SK-N-SH (cell line): ENCODE data around the gene CFDP1. TPM values are rescaled to one million over a fixed set of nuclear protein-coding genes. Genes with fewer than 3 reads are reported as not detected.
A peak's percentile ranks its signal among the peaks of the same experiment; 100 is the strongest.

Experiments used
- CTCF ChIA-PET: fragments of 300-600, 350-600 bp; formaldehyde crosslinking; extraction: SDS; loops from one replicate; lab custom pipeline; 2021; lab: Yijun Ruan, JAX
- POLR2A ChIA-PET: fragments of 350-600 bp; sonication (Branson Sonifier 250); formaldehyde crosslinking; extraction: SDS; loops from one replicate; lab custom pipeline; 2020; ENCODE audit warnings: antibody characterized with exemption, inconsistent platforms; lab: Yijun Ruan, JAX
- DNase-seq: peaks from one replicate; pipeline ENCODE4 v3.0.0; 2012
- H2AFZ ChIP-seq: fragments of 200-600 bp; sonication (generic); 2 replicates; pipeline ENCODE4 v1.8.1; 2016; ENCODE audit warnings: antibody characterized with exemption, mild to moderate bottlenecking, low read depth
- H3F3A ChIP-seq: fragments of 200-600 bp; sonication (generic); replicated peaks from 2 replicates; pipeline ENCODE3; 2016; ENCODE audit warnings: antibody characterized with exemption, mild to moderate bottlenecking; ENCODE audit not compliant: insufficient read depth
- H3K27ac ChIP-seq, 2 experiments: fragments of 200-500 bp in 1 of 2; fragments of 200-600 bp in 1 of 2; sonication (Bioruptor generic) in 1 of 2; sonication (generic), shearing (Covaris generic) in 1 of 2; 2 replicates each; pipeline versions ENCODE4 v1.5.1 to v1.6.1; 2014 to 2016; ENCODE audit warnings: low read depth in 2 of 2, inconsistent platforms in 1 of 2, low read length in 1 of 2, mild to moderate bottlenecking in 1 of 2, mixed read lengths in 1 of 2
- H3K27me3 ChIP-seq: fragments of 200-600 bp; sonication (generic), shearing (Covaris generic); 2 replicates; pipeline ENCODE4 v1.6.1; 2016; ENCODE audit warnings: mixed run types; ENCODE audit not compliant: insufficient read depth
- H3K36me3 ChIP-seq, 2 experiments: fragments of 200-500 bp in 1 of 2; fragments of 200-600 bp in 1 of 2; sonication (Bioruptor generic) in 1 of 2; sonication (generic) in 1 of 2; replicated peaks in 1 of 2; 2 replicates each; pipeline versions ENCODE3 to v1.5.1; 2014 to 2016; ENCODE audit warnings: low read length in 1 of 2, mild to moderate bottlenecking in 1 of 2; ENCODE audit not compliant: insufficient read depth in 2 of 2, control insufficient read depth in 1 of 2
- H3K4me1 ChIP-seq, 2 experiments: fragments of 200-500 bp in 1 of 2; fragments of 200-600 bp in 1 of 2; sonication (Bioruptor generic) in 1 of 2; sonication (generic), shearing (Covaris generic) in 1 of 2; 2 replicates each; pipeline versions ENCODE4 v1.5.1 to v1.6.1; 2014 to 2016; ENCODE audit warnings: low read depth in 1 of 2, low read length in 1 of 2, mixed run types in 1 of 2; ENCODE audit not compliant: insufficient read depth in 2 of 2, control insufficient read depth in 1 of 2
- H3K4me2 ChIP-seq: fragments of 200-600 bp; sonication (generic), shearing (Covaris generic); 2 replicates; pipeline ENCODE4 v1.6.1; 2017; ENCODE audit warnings: mixed run types
- H3K4me3 ChIP-seq, 2 experiments: fragments of 200-500 bp in 1 of 2; fragments of 200-600 bp in 1 of 2; sonication (Bioruptor generic) in 1 of 2; sonication (generic), shearing (Covaris generic) in 1 of 2; 2 replicates each; pipeline versions ENCODE4 v1.5.1 to v1.8.1; 2014 to 2016; ENCODE audit warnings: low read depth in 2 of 2, inconsistent platforms in 1 of 2, low read length in 1 of 2, mild to moderate bottlenecking in 1 of 2, mixed read lengths in 1 of 2, moderate library complexity in 1 of 2
- H3K79me2 ChIP-seq: fragments of 200-600 bp; sonication (generic); 2 replicates; pipeline ENCODE4 v1.8.1; 2017; ENCODE audit warnings: mild to moderate bottlenecking; ENCODE audit not compliant: insufficient read depth
- H3K9ac ChIP-seq: fragments of 200-600 bp; sonication (generic); 2 replicates; pipeline ENCODE4 v1.6.1; 2017; ENCODE audit warnings: mixed run types
- H3K9me2 ChIP-seq: fragments of 200-600 bp; sonication (generic); 2 replicates; pipeline ENCODE4 v1.6.1; 2017; ENCODE audit warnings: mixed run types
- H3K9me3 ChIP-seq: fragments of 200-600 bp; sonication (generic); 2 replicates; pipeline ENCODE4 v1.6.1; 2017; ENCODE audit warnings: mixed run types, mild to moderate bottlenecking, moderate library complexity
- H4K20me1 ChIP-seq: fragments of 200-600 bp; sonication (generic); 2 replicates; pipeline ENCODE4 v1.6.1; 2017; ENCODE audit warnings: mild to moderate bottlenecking, mixed run types; ENCODE audit not compliant: insufficient read depth
- CHD2 ChIP-seq: fragments of 150-350 bp; IDR thresholded peaks from 2 replicates; pipeline ENCODE4 v1.6.1; 2018; ENCODE audit warnings: low read length; ENCODE audit not compliant: partially characterized antibody
- ELF1 ChIP-seq: IDR thresholded peaks from 2 replicates; pipeline ENCODE4 v1.4.0; 2012
- EP300 ChIP-seq, 2 experiments: IDR thresholded peaks; 2 replicates each; pipeline versions ENCODE4 v1.4.0 to v1.6.1; 2012; ENCODE audit warnings: borderline replicate concordance in 1 of 2, low read depth in 1 of 2, low read length in 1 of 2
- FOSL2 ChIP-seq: IDR thresholded peaks from 2 replicates; pipeline ENCODE4 v1.4.0; 2012; ENCODE audit warnings: low read depth, mild to moderate bottlenecking, moderate library complexity, borderline replicate concordance
- FOXM1 ChIP-seq: IDR thresholded peaks from 2 replicates; pipeline ENCODE4 v1.4.0; 2012; ENCODE audit warnings: low read depth, mild to moderate bottlenecking
- GABPA ChIP-seq: IDR thresholded peaks from 2 replicates; pipeline ENCODE4 v1.4.0; 2012; ENCODE audit warnings: low read depth, mild to moderate bottlenecking
- IRF3 ChIP-seq: fragments of 150-350 bp; IDR thresholded peaks from 2 replicates; pipeline ENCODE4 v1.6.1; 2016; ENCODE audit warnings: mild to moderate bottlenecking, low read depth, low read length
- JUND ChIP-seq: IDR thresholded peaks from 2 replicates; pipeline ENCODE4 v1.4.0; 2012
- MAX ChIP-seq: IDR thresholded peaks from 2 replicates; pipeline ENCODE4 v1.4.0; 2012; ENCODE audit warnings: low read depth
- MXI1 ChIP-seq: IDR thresholded peaks from 2 replicates; pipeline ENCODE4 v1.6.1; 2012; ENCODE audit warnings: mild to moderate bottlenecking, low read depth, low read length, improper control_type of control experiment
- RCOR1 ChIP-seq: fragments of 150-350 bp; IDR thresholded peaks from 2 replicates; pipeline ENCODE4 v1.6.1; 2017; ENCODE audit warnings: antibody characterized with exemption, low read length
- REST ChIP-seq: IDR thresholded peaks from 2 replicates; pipeline ENCODE4 v1.6.1; 2012; ENCODE audit warnings: mild to moderate bottlenecking, low read depth, low read length, moderate library complexity
- SIN3A ChIP-seq: IDR thresholded peaks from 2 replicates; pipeline ENCODE4 v1.6.1; 2012; ENCODE audit warnings: low read depth, mild to moderate bottlenecking, low read length, moderate library complexity, borderline replicate concordance
- SMC3 ChIP-seq: IDR thresholded peaks from 2 replicates; pipeline ENCODE4 v1.6.1; 2012; ENCODE audit warnings: low read depth, low read length, improper control_type of control experiment
- TAF1 ChIP-seq: IDR thresholded peaks from 2 replicates; pipeline ENCODE4 v1.6.1; 2012; ENCODE audit warnings: low read depth, mild to moderate bottlenecking, low read length, moderate library complexity, borderline replicate concordance
- TCF12 ChIP-seq: IDR thresholded peaks from 2 replicates; pipeline ENCODE4 v1.4.0; 2012
- USF1 ChIP-seq: IDR thresholded peaks from 2 replicates; pipeline ENCODE4 v1.4.0; 2012; ENCODE audit warnings: low read depth, borderline replicate concordance
- USF2 ChIP-seq: fragments of 150-350 bp; IDR thresholded peaks from 2 replicates; pipeline ENCODE4 v1.6.1; 2017; ENCODE audit warnings: antibody characterized with exemption, low read length, low read depth, borderline replicate concordance
- ZBTB33 ChIP-seq: IDR thresholded peaks from 2 replicates; pipeline ENCODE4 v1.4.0; 2012; ENCODE audit warnings: low read depth, borderline replicate concordance
- WGBS: methylation state at CpG from one replicate; pipeline ENCODE4 v1.1.6; 2017; ENCODE audit warnings: low lambda C conversion rate; 5-methylcytosine and 5-hydroxymethylcytosine counted together
- polyA plus RNA-seq, 3 experiments: library from polyadenylated mRNA; depleted of rRNA; stranded (reverse); fragments of >200 nt; gene quantifications; 2 replicates each; pipeline ENCODE4 v1.2.3, GENCODE V29; 2012

The CFDP1 gene
- polyA plus RNA-seq, 1 of the 3 experiments (the other 2 are of a cell fraction) = 46.0 TPM

- Histone ChIP-seq H3K27me3 (no peaks in the 10 kb centered on the region), H3K9ac (no peak overlapping the region), H3K9me3 (no peaks in the 10 kb centered on the region), H3K4me1 (peaks cover 29 to 44% of the 10 kb centered on the region in 2 experiments), H3K4me3 (no peak overlapping the region), H3K36me3 (peaks cover 3 to 4% of the 10 kb centered on the region in 2 experiments), H3K79me2 (peaks cover 16% of the 10 kb centered on the region), H3K27ac (peak overlapping the region in 1 of 2 experiments; percentile 81; a peak in 1 of 4 replicates), H3F3A (peaks cover 40% of the 10 kb centered on the region), H4K20me1 (no peaks in the 10 kb centered on the region), H2AFZ (no peak overlapping the region), H3K4me2 (no peak overlapping the region), H3K9me2 (no peaks in the 10 kb centered on the region)
- CTCF ChIA-PET = interaction anchor here (1.0 to 2.6 kb wide), 3 partner anchors 39 to 110 kb away, joined by 3 to 12 read pairs (median 3); no protein-coding TSS in a partner anchor
- POLR2A ChIA-PET = no interaction called here
- no peak for TF ChIP-seq TCF12
- TF ChIP-seq MAX = no peak
- TF ChIP-seq TAF1 = no peak
- TF ChIP-seq FOSL2 = no peak
- TF ChIP-seq USF2 = no peak
- no peak for TF ChIP-seq REST
- no peak for TF ChIP-seq USF1
- no peak for TF ChIP-seq IRF3
- TF ChIP-seq ZBTB33 = no peak
- TF ChIP-seq GABPA = no peak
- no peak for TF ChIP-seq SIN3A
- TF ChIP-seq JUND = no peak
- TF ChIP-seq EP300 (IDR thresholded peaks at IDR 0.05; ENCODE audit: borderline replicate concordance in 1 of 2, low read depth in 1 of 2, low read length in 1 of 2) = no peak
- no peak for TF ChIP-seq FOXM1
- no peak for TF ChIP-seq RCOR1
- no peak for TF ChIP-seq ELF1
- no peak for TF ChIP-seq CHD2
- no peak for TF ChIP-seq MXI1
- TF ChIP-seq SMC3 = no peak
- no peak for DNase-seq
- WGBS = 85% methylated on average over 3 of the region's 3 CpGs
These were observed 89.4 kb downstream of the CFDP1 start for GRCh38 chr16:75343941-75344340.
